GM23248 (cell line): ENCODE data around the gene NCOA7.

Source experiments
- EZH2 ChIP-seq: fragments of 200-600 bp; sonication (generic); IDR thresholded peaks from 2 replicates; pipeline ENCODE4 v1.6.1; 2018; ENCODE audit warnings: antibody characterized with exemption, mild to moderate bottlenecking; ENCODE audit not compliant: insufficient read depth, poor library complexity, severe bottlenecking
- EZH2phosphoT487 ChIP-seq: fragments of 200-600 bp; sonication (generic); IDR thresholded peaks from 2 replicates; pipeline ENCODE4 v1.6.1; 2018; ENCODE audit warnings: antibody characterized with exemption, moderate library complexity, mild to moderate bottlenecking, low read depth; ENCODE audit not compliant: insufficient read depth

DNA sequence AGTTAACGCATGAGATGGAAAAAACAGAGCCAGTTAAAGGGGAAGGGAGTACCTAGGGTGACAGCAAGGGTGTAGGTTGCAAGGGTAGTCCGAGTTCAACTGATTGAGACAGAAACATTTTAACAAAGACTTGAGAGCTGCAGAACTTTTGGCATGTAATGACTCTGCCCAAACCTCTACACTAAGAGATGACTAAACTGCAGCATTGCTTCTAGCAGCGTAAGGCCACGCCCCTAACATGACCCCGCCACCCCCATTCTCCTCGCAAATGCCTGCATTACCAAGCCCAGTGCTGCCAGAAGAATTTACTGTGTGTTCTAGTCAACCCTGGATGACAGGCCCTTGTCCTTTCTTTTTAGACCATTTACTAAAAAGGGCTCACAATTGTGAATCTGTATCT lies 159.5 kb downstream of the NCOA7 start:
- no peak for TF ChIP-seq EZH2phosphoT487
- TF ChIP-seq EZH2: no peak
